ENCODE measurements around the gene PRLR. TPM values are rescaled to one million over a fixed set of nuclear protein-coding genes. Genes with fewer than 3 reads are reported as not detected.

Gene PRLR
- total and polyA plus RNA-seq, 2 of the 8 experiments (the other 6 are each of a cell fraction or from before 2014, with no cell fraction given), result 0.53 to 2.5 TPM

DNA sequence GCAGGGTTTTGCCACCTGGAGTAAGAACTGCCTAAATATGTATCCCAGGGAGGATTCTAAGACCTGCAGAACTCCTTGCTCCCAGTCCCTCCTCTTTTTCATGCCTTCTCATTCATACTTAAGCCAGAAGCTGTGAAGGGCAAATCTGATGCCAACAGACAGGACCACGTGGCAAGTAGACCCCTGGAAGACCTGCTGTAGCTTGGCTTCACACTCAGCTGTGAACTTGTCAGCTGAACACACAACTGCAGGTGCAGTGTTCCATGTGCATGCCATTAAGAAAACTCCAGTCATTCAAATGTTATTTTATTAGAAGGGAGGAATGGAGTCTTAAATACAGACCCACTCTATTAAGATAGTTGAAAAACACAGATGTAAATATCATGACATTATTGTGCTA, 103.3 kb downstream of the PRLR start (continued):
- no peak for TF ChIP-seq NRF1 (IDR thresholded peaks at IDR 0.05; ENCODE audit: low read depth, low read length)
- no peak for TF ChIP-seq BACH1 (IDR thresholded peaks at IDR 0.05; ENCODE audit: low read length)
- TF ChIP-seq BRCA1 (IDR thresholded peaks at IDR 0.05; ENCODE audit: low read depth, low read length), result no peak
- TF ChIP-seq, protein P1, sequence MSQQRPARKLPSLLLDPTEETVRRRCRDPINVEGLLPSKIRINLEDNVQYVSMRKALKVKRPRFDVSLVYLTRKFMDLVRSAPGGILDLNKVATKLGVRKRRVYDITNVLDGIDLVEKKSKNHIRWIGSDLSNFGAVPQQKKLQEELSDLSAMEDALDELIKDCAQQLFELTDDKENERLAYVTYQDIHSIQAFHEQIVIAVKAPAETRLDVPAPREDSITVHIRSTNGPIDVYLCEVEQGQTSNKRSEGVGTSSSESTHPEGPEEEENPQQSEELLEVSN (IDR thresholded peaks at IDR 0.05), result no peak
- no peak for TF ChIP-seq TCF12 (IDR thresholded peaks at IDR 0.05; ENCODE audit: low read depth, low read length)
- no peak for TF ChIP-seq SP4 (IDR thresholded peaks at IDR 0.05; ENCODE audit: low read length)
- no peak for TF ChIP-seq POU5F1 (IDR thresholded peaks at IDR 0.05; ENCODE audit: low read depth, low read length)
